Spleen (tissue), 7 donors: ENCODE measurements around the gene UMPS.

Source experiments
- POLR2A ChIP-seq, 3 donors: fragments of 450-650 bp; IDR thresholded peaks; one replicate each; pipeline ENCODE4 v1.5.1; 2017; ENCODE audit warnings: antibody characterized with exemption in 3 of 3, mild to moderate bottlenecking in 1 of 3
- TF ChIP-seq, protein P1 (sequence below), 11 experiments: fragments of 200-600 bp in 7 of 11; fragments of 450-650 bp in 4 of 11; sonication (generic) in 4 of 11; IDR thresholded peaks in 8 of 11; conservative IDR thresholded peaks in 3 of 11; 1 replicate in 7 of 11; 2 replicates in 4 of 11; pipeline versions ENCODE4 v1.4.0 to v1.8.0; 2016 to 2021; ENCODE audit warnings: antibody characterized with exemption in 11 of 11, inconsistent platforms in 4 of 11, mild to moderate bottlenecking in 1 of 11
- donor health status: DM: no; HTN: no; CAD: no; lungs with moderate emphysema.
- donor health status: DM: no; HTN: no; CAD: no.
- donor health status: DM: no; HTN: no; CAD: no.

GRCh38 chr3:124685481-124685880, 44.8 kb upstream of the UMPS start:
- no peak for TF ChIP-seq POLR2A (IDR thresholded peaks at IDR 0.05)
- TF ChIP-seq, protein P1, sequence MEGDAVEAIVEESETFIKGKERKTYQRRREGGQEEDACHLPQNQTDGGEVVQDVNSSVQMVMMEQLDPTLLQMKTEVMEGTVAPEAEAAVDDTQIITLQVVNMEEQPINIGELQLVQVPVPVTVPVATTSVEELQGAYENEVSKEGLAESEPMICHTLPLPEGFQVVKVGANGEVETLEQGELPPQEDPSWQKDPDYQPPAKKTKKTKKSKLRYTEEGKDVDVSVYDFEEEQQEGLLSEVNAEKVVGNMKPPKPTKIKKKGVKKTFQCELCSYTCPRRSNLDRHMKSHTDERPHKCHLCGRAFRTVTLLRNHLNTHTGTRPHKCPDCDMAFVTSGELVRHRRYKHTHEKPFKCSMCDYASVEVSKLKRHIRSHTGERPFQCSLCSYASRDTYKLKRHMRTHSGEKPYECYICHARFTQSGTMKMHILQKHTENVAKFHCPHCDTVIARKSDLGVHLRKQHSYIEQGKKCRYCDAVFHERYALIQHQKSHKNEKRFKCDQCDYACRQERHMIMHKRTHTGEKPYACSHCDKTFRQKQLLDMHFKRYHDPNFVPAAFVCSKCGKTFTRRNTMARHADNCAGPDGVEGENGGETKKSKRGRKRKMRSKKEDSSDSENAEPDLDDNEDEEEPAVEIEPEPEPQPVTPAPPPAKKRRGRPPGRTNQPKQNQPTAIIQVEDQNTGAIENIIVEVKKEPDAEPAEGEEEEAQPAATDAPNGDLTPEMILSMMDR (IDR thresholded peaks at IDR 0.05 in 8 of 11, conservative IDR thresholded peaks at IDR 0.05 in 3 of 11), result no peak
